HG03378 (cell line): ENCODE measurements around the gene BBS5.

ENCODE experiments used
- ATAC-seq: cut with Tn5 transposase; IDR thresholded peaks from one replicate; pipeline ENCODE4 v1.9.1; 2021; ENCODE audit warnings: mild to moderate bottlenecking, moderate library complexity; ENCODE audit not compliant: unreplicated experiment

Gene BBS5

DNA sequence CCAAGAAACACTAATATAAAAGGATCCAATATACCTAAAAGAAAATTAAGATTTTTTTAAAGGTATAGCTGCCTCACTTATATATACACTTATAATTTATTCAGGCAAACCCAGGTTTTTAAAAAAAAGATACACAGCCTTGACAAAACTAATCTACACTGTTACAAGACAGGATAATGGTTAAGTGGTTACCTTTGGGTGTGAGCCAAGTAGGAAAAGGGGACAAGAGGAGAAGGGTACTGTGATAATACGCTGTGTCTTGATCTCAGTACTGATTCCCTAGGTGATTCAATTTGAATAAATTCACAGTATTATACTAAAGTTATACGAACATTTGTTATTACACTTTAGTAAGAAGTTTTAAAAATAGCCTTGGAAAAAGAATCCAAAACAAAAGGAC lies 60.9 kb downstream of the BBS5 start:
- ATAC-seq, result no peak

DNA sequence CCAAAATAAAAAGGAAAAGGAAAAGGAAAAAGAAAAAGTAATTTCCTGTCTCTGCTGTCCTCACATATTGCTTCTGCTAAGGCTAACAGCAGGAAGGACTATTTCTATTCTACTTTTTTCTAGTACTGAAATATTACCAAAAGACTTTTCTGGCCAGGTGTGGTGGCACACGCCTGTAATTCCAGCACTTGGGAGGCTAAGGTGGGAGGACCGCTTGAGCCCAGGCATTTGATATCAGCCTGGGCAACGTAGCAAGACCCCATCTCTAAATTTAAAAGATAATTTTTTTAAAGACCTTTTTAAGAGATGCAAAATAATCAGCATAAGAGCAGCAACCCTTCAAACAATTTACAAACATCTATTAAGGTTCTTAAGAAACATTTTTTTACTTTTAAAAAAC lies 63.1 kb downstream of the BBS5 start:
- ATAC-seq, result no peak

DNA sequence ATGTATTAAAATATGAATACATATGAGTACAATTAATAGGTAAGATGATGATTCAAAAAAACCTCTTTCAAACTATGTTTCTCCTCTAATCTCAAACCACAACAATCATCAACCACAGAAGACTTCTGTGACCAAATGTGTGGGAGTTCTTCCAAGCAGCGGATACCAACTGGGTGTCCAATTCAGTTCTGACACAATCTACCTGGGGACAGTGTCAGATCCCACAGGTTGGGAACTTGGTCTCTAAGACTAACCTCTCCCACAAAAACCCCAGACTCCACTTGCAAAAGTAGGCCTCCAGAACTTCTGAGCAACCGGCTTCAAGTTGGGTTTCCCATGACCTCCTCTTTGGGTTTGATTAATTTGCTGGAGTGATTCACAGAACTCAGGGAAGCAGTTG lies 67.5 kb downstream of the BBS5 start:
- no peak for ATAC-seq
